Measurements from ENCODE around the gene PSMB5.

Gene PSMB5

GRCh38 chr14:23056956-23057756 lies 22.5 kb upstream of the PSMB5 start, which contains the start of gene CDH24 (continued):
- TF ChIP-seq, protein P1, sequence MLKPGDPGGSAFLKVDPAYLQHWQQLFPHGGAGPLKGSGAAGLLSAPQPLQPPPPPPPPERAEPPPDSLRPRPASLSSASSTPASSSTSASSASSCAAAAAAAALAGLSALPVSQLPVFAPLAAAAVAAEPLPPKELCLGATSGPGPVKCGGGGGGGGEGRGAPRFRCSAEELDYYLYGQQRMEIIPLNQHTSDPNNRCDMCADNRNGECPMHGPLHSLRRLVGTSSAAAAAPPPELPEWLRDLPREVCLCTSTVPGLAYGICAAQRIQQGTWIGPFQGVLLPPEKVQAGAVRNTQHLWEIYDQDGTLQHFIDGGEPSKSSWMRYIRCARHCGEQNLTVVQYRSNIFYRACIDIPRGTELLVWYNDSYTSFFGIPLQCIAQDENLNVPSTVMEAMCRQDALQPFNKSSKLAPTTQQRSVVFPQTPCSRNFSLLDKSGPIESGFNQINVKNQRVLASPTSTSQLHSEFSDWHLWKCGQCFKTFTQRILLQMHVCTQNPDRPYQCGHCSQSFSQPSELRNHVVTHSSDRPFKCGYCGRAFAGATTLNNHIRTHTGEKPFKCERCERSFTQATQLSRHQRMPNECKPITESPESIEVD (tag by site-specific recombination; IDR thresholded peaks at IDR 0.05) = no peak
- TF ChIP-seq, protein P2, sequence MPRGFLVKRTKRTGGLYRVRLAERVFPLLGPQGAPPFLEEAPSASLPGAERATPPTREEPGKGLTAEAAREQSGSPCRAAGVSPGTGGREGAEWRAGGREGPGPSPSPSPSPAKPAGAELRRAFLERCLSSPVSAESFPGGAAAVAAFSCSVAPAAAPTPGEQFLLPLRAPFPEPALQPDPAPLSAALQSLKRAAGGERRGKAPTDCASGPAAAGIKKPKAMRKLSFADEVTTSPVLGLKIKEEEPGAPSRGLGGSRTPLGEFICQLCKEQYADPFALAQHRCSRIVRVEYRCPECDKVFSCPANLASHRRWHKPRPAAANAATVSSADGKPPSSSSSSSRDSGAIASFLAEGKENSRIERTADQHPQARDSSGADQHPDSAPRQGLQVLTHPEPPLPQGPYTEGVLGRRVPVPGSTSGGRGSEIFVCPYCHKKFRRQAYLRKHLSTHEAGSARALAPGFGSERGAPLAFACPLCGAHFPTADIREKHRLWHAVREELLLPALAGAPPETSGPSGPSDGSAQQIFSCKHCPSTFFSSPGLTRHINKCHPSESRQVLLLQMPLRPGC (tag by site-specific recombination; IDR thresholded peaks at IDR 0.05) = no peak
- TF ChIP-seq OSR2 (tag by site-specific recombination; IDR thresholded peaks at IDR 0.05) (no peak), ZNF19 (tag by site-specific recombination; IDR thresholded peaks at IDR 0.05; ENCODE audit: low read depth) (no peak), ZNF692 (tag by site-specific recombination; IDR thresholded peaks at IDR 0.05) (peak; percentile 10; the same call in 1 of the 2 replicates), ZNF837 (tag by site-specific recombination; IDR thresholded peaks at IDR 0.05) (no peak), ZSCAN16 (tag by site-specific recombination; IDR thresholded peaks at IDR 0.05) (no peak), ZNF132 (tag by site-specific recombination; IDR thresholded peaks at IDR 0.05; ENCODE audit: borderline replicate concordance) (no peak), ZNF530 (tag by site-specific recombination; IDR thresholded peaks at IDR 0.05; ENCODE audit: low read depth) (no peak), ZIC2 (tag by site-specific recombination; IDR thresholded peaks at IDR 0.05) (no peak), ZEB2 (tag by site-specific recombination; IDR thresholded peaks at IDR 0.05) (peak; percentile 39; the same call in 1 of the 2 replicates), ZNF248 (tag by site-specific recombination; IDR thresholded peaks at IDR 0.05) (no peak), ZNF214 (tag by site-specific recombination; IDR thresholded peaks at IDR 0.05; ENCODE audit: borderline replicate concordance) (no peak), ZNF184 (tag by site-specific recombination; IDR thresholded peaks at IDR 0.05) (no peak), ZNF785 (tag by site-specific recombination; IDR thresholded peaks at IDR 0.05) (0 out of 2 replicates have a peak, but pooled peaks have one; percentile 59), MZF1 (tag by site-specific recombination; IDR thresholded peaks at IDR 0.05; ENCODE audit: borderline replicate concordance) (no peak), ZNF510 (tag by site-specific recombination; IDR thresholded peaks at IDR 0.05; ENCODE audit: insufficient replicate concordance) (no peak), SP3 (tag by site-specific recombination; IDR thresholded peaks at IDR 0.05) (no peak), ZNF423 (tag by site-specific recombination; IDR thresholded peaks at IDR 0.05) (no peak), KLF1 (tag by site-specific recombination; IDR thresholded peaks at IDR 0.05) (no peak), OVOL3 (tag by site-specific recombination; IDR thresholded peaks at IDR 0.05) (no peak), ZNF121 (tag by site-specific recombination; IDR thresholded peaks at IDR 0.05) (no peak), FEZF1 (tag by site-specific recombination; IDR thresholded peaks at IDR 0.05) (no peak), ZNF23 (tag by site-specific recombination; IDR thresholded peaks at IDR 0.05; ENCODE audit: borderline replicate concordance) (no peak), AEBP2 (tag by site-specific recombination; IDR thresholded peaks at IDR 0.05; ENCODE audit: borderline replicate concordance) (no peak)
- TF ChIP-seq, protein P3, sequence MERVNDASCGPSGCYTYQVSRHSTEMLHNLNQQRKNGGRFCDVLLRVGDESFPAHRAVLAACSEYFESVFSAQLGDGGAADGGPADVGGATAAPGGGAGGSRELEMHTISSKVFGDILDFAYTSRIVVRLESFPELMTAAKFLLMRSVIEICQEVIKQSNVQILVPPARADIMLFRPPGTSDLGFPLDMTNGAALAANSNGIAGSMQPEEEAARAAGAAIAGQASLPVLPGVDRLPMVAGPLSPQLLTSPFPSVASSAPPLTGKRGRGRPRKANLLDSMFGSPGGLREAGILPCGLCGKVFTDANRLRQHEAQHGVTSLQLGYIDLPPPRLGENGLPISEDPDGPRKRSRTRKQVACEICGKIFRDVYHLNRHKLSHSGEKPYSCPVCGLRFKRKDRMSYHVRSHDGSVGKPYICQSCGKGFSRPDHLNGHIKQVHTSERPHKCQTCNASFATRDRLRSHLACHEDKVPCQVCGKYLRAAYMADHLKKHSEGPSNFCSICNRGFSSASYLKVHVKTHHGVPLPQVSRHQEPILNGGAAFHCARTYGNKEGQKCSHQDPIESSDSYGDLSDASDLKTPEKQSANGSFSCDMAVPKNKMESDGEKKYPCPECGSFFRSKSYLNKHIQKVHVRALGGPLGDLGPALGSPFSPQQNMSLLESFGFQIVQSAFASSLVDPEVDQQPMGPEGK (tag by site-specific recombination; IDR thresholded peaks at IDR 0.05) = peak; percentile 64
- TF ChIP-seq, protein P4, sequence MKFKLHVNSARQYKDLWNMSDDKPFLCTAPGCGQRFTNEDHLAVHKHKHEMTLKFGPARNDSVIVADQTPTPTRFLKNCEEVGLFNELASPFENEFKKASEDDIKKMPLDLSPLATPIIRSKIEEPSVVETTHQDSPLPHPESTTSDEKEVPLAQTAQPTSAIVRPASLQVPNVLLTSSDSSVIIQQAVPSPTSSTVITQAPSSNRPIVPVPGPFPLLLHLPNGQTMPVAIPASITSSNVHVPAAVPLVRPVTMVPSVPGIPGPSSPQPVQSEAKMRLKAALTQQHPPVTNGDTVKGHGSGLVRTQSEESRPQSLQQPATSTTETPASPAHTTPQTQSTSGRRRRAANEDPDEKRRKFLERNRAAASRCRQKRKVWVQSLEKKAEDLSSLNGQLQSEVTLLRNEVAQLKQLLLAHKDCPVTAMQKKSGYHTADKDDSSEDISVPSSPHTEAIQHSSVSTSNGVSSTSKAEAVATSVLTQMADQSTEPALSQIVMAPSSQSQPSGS (tag by site-specific recombination; IDR thresholded peaks at IDR 0.05; ENCODE audit: low read depth) = no peak
- TF ChIP-seq, protein P5, sequence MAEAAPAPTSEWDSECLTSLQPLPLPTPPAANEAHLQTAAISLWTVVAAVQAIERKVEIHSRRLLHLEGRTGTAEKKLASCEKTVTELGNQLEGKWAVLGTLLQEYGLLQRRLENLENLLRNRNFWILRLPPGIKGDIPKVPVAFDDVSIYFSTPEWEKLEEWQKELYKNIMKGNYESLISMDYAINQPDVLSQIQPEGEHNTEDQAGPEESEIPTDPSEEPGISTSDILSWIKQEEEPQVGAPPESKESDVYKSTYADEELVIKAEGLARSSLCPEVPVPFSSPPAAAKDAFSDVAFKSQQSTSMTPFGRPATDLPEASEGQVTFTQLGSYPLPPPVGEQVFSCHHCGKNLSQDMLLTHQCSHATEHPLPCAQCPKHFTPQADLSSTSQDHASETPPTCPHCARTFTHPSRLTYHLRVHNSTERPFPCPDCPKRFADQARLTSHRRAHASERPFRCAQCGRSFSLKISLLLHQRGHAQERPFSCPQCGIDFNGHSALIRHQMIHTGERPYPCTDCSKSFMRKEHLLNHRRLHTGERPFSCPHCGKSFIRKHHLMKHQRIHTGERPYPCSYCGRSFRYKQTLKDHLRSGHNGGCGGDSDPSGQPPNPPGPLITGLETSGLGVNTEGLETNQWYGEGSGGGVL (tag by site-specific recombination; IDR thresholded peaks at IDR 0.05) = peak; percentile 57

Measured in HEK293 (cell line).